ENCODE results near the gene OVOL3. TPM values are rescaled to one million over a fixed set of nuclear protein-coding genes. Genes with fewer than 3 reads are reported as not detected.
"Not testable (repeated sequence)": the region's sequence is repeated elsewhere in the genome, so short reads cannot be mapped to it uniquely, and the experiment has no call there.

OVOL3 gene
- total RNA-seq, 1 experiment from 2014 or later = not detected

DNA sequence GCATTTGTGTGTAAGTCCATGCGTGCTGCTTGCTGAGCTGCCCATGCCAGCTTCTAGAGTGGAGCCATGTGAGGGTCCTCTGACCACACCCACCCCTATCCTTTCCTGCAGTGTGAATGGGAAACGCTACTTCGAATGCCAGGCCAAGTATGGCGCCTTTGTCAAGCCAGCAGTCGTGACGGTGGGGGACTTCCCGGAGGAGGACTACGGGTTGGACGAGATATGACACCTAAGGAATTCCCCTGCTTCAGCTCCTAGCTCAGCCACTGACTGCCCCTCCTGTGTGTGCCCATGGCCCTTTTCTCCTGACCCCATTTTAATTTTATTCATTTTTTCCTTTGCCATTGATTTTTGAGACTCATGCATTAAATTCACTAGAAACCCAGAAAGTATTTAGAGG lies 14.6 kb downstream of the OVOL3 start:
- no peak for DNase-seq (ENCODE audit: low read depth)

DNA sequence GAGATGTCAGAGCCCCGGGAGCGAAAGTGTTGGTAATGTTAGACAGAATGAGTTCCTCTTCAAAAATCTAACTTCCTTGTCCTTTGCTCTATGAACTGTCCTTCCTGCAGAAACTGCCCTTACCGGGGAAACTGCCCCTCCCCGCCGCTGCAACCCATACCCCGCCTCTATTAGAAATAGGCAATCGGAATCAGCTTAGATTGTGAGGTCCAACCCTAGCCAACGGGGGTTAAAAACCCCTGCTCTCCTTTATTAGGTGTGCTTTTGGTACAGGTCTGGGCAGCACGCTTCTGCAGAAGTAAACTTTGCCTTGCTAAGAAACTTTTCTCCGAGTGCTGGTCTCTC lies 17.4 kb downstream of the OVOL3 start:
- no peak for DNase-seq (ENCODE audit: low read depth)

DNA sequence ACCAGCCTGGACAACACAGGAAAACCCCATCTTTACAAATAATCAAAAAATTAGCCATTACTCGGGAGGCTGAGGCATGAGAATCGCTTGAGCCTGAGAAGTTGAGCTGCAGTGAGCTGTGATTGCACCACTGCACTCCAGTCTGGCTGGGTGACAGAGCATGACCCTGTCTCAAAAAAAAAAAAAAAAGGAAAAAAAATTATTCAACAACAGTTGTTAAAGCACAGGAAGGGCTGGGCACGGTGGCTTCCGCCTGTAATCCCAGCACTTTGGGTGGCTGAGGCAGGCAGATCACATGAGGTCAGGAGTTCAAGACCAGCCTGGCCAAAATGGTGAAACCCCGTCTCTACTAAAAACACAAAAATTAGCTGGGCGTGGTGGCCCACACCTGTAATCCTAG lies 20.3 kb downstream of the OVOL3 start:
- not testable (repeated sequence) for DNase-seq (ENCODE audit: low read depth)

DNA sequence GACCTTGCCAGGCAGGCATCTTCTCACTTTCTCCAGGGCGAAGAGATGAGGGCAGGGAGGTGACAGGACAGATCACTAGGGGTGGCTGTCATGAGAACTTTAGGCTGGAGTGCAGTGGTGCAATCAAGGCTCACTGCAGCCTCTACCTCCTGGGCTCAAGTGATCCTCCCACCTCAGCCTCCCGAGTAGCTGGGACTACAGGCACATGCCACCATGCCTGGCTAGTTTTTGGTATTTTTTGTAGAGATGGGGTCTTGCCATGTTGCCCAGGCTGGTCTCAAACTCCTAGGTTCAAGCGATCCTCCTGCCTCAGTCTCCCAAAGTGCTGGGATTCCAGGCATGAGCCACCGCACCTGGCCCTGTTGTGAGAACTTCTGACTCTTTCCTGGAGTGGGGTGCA lies 23.9 kb downstream of the OVOL3 start:
- not testable (repeated sequence) for DNase-seq (ENCODE audit: low read depth)

DNA sequence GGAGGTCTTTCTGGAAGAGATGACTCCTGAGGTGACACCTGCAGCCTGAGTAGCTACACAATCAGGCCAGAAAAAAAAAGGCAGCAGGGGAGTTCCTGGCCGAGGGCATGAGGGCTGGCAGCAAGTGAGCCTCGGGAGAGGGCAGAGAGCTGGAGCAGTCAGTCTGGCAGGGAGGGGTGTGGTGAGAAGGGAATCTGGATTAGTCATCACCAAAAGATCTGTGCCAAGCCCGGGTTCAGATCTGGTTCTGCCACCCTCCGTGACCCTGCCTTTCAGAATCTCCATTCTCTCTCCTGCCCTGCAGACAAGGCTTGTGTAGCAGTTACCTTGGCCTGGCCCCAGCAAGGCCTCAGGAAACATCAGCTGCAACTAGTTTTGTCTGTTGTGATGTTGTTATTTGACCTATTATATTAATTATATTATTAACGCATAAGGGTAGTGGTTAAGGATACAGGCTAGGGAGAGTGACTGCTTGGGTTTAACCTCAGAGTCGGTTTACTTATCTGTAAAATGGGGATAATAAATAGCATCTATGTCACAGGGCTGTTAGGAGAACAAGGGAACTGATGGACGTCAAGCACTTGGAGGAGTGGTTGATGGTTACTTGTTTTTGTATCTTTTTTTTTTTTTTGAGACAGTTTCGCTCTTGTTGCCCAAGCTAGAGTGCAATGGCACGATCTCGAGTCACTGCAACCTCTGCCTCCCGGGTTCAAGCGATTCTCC lies 26.2 kb downstream of the OVOL3 start:
- peak; percentile 86 for DNase-seq (ENCODE audit: low read depth)

DNA sequence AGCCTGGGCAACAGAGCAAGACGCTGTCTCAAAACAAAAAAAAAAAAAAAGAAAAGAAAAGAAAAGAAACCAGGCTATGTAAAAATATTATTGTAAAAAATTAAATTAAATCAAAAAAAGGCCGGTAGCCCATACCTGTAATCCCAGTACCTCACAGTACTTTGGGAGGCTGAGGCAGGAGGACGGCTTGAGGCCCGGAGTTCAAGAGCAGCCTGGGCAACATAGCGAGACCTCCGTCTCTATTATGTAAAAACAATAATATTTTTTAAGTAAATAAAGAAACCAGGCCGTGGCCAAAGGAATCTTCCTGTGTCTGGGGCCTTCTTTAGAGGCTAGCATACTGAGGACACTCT lies 28.2 kb downstream of the OVOL3 start:
- no peak for DNase-seq (ENCODE audit: low read depth)

DNA sequence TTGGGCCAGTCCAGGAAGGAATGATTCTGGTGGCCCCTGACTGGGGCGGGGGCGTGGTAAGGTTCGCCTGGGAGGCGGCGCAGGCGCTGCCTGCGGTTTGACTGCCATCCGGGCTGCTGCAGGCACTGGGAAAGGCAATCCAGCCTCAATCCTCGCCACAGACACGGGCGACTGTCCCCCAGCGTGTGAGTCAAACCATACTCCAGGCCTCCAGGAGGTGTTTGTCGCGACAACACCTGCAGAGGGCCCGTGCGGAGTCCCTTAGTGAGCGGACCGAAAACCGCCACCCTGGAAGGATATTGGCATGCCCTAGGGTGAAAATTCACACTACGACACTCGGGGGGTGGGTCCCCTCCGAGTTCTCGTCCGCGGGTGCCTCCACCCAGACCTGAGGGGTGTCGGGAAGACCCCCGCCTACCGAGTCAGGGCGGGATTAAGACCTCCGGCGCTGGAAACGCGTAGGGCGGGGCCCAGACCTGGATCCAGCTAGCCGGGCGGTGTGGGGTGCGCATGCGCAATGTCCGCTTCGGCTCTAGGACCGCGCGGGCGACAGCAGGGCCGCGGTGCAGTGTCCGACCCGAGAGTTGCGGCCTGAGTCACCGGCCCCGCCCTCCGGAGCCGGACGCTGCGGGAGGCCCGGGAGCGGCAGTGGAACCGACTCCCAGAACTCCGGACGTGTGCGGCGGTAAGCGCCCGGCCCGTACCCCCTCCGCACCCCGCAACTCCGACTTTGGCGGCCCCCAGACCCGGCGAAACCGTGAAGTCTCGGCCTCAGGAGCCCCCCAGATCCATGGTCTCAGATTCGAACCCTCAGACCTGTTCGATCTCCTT lies 28.7 kb downstream of the OVOL3 start, which contains the start of gene CAPNS1:
Gene CAPNS1 (plus strand): TSS at position 594 of the 831 bp plus-strand sequence. CDS start 946 bp downstream, outside the sequence.
- peak; percentile 94 for DNase-seq (ENCODE audit: low read depth)

DNA sequence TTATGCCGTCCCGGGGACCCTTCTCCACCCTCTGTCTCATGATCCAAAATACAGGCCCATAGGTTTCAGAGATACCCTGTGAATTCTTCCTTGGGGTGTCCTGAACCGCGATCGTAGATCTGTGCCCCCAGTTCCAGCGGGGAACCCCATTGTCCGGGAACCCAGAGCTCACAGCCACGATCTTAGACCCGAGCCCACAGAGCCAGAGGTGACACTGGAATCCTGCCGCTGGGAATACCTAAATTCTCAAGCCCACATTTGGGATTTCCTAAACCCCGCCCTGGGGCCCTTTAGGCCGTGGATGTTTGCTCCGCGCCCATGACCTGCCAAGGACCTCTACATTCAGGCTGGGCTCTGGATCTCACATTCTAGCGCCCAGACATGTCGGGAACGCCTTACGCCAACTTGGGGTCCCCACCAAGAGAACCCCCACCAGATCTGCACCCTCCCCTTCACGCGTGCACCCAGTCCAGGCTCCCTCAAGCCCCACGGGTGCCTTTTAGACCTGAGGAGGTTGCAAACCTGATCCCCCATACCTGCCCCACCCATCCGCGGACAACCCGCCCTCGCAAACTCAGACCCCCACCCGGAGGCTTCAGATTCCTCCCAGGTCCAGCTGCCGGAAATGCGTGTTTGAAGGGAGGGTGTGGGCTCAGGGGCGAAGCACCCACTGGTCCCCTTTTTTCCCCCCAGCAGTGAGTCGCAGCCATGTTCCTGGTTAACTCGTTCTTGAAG lies 29.5 kb downstream of the OVOL3 start:
- peak; percentile 46 for DNase-seq (ENCODE audit: low read depth)

DNA sequence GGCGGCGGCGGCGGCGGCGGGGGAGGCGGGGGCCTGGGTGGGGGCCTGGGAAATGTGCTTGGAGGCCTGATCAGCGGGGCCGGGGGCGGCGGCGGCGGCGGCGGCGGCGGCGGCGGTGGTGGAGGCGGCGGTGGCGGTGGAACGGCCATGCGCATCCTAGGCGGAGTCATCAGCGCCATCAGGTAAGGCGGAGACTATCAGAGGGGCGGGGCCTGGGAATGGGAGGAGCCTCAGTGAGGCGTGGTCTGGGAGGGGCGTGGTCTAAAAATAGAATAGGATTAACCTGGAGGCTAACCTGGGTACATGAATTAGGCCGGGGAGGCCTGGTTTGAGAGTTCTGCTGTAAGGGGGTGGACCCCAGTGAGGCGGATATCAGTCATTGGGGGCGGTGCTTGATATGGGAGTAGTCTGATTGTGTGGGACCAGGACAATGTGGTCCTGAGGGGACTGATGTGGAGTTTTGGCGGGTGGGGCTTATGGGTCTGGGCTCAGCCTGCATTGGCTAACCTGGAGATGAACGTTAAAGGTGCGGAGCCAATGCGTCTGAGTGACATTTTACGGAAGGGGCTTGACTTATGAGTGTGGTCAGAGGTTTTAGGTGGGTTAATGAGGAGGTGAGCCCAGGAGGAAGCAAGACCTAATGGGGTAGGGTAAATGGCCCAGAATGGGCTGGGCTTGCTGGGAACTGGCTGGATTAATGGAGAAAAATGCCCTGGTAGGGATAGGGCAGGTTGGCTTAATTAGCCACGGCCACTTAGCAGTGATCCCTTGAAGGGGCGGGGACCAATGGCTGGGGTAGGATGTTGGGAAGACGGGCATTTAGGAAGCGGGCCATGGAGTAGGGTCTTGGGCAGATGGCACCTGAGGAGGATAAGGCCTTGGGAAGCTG lies 30.3 kb downstream of the OVOL3 start:
- peak; percentile 78 for DNase-seq (ENCODE audit: low read depth)

DNA sequence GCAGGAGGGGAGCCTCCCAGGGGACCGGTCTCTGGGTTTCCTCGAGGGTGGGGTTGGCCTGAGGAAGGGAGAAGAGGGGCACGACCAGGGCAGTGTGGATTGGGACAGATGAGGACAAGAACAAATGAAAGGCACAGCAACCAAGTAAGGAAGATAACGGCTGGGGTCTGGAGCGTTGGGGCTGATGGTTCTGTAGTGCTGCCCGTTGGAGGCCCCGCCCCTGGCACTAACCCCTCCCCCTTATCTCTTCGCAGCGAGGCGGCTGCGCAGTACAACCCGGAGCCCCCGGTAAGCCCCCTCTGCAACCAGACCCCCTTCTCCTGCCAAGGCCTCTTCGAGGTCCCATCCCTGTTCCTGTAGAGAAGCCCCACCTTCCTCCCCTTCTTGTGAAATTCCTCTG lies 31.1 kb downstream of the OVOL3 start:
- DNase-seq (ENCODE audit: low read depth) = no peak

DNA sequence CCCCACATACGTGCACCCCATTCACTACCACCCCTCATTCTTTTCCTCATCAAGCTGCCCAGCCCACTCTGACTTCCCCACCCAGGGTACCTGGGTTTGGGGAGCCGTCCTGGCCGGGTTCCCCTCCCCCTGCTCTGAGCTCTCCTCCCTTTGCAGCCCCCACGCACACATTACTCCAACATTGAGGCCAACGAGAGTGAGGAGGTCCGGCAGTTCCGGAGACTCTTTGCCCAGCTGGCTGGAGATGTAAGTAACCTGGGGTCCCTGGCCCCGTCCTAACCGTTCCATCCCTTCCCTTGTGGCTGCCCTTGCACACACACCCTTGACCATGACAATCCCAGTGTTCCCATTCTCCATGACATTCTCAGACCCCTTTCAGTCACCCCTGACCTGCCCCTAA lies 31.6 kb downstream of the OVOL3 start:
- DNase-seq (ENCODE audit: low read depth) = no peak

DNA sequence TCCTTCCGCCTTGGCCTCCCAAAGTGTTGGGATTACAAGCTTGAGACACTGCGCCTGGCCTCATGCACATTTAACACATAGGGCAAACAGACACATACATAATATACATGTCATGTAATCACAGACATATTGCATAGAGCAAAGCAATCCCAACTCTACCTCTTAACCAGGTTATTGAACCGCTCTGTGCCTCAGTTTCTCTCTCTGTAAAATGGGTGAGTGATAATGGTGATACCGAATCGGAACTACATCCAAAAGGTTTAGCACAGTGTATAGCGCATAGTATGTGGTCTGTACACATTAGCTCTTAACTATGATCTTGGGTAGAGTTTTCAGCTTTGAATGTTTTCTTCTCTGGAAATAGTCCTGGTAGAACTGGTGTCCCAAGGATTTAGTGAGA lies 33.7 kb downstream of the OVOL3 start:
- no peak for DNase-seq (ENCODE audit: low read depth)

DNA sequence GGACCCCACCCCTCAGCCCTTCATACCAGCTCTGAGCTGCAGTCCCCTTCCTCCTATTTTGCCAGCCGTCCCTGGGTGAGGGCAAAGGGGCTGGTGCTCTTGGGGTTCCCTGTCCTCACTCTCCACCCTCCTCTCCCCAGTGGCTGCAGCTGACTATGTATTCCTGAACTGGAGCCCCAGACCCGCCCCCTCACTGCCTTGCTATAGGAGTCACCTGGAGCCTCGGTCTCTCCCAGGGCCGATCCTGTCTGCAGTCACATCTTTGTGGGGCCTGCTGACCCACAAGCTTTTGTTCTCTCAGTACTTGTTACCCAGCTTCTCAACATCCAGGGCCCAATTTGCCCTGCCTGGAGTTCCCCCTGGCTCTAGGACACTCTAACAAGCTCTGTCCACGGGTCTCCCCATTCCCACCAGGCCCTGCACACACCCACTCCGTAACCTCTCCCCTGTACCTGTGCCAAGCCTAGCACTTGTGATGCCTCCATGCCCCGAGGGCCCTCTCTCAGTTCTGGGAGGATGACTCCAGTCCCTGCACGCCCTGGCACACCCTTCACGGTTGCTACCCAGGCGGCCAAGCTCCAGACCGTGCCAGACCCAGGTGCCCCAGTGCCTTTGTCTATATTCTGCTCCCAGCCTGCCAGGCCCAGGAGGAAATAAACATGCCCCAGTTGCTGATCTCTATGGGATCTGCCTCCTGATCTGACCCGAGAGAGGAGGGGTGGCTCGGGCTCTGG lies 38.9 kb downstream of the OVOL3 start:
- DNase-seq (ENCODE audit: low read depth) = no peak

DNA sequence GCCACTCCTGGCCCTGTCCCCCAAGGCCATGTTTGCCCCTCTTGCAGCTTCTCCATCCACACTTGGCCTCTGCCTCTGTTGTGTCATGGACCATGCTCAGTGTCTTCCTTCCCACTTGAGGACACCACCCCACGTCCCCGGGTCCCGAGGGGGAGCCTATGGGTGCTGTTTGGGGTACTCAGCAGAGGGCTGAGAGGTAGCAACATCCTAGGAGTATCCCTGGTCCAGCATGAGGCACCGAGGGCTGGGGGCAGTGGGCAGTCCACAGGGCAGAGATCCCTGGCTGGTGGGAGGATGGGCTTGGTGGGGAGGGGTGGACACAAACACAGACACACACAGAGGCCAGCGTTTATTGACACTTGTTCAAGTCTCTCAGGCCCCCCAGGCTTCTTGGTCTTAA lies 39.6 kb downstream of the OVOL3 start:
- DNase-seq (ENCODE audit: low read depth) = no peak

DNA sequence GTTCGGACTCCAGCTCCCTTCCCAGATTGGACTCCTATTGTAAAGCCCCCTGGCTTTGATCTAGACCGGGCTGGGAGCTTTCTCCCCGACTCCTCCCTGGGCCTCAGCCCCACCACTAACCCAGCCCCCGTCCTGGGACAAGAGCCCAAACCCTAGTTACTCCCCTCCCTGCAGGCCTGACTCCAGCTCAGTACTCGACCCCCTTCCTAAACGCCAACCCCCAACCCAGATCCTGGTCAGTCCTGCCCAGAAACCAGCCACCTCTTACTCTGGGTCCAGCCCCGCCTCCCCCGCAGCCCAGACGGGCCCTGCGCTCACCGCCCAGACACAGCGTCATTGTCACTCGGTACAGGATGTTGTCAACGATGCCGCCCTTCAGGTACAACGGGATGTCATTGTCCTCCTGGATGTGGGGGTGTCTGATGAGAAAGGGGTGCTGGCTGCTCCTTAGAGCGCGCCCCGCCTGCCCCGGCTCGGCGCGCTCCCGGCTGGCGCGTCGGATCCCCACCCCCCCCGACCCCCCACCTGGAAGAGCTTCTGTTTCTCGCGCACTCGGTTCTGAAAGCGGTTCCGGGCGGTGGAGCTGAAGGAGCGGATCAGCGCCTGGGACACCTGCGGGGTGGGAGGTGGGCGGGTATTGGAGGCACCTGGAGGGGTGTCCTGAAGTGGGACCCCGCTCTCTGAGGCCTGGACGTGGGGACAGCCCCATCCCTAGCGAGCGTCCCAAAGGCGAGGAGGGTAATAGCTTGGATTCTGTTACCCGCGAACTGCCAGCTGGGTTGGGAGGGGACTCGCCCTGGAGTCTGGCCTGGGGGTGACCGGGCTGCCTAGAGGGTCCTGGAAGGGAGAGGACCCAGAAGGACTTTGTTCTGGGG lies 40.4 kb downstream of the OVOL3 start:
- no peak for DNase-seq (ENCODE audit: low read depth)

DNA sequence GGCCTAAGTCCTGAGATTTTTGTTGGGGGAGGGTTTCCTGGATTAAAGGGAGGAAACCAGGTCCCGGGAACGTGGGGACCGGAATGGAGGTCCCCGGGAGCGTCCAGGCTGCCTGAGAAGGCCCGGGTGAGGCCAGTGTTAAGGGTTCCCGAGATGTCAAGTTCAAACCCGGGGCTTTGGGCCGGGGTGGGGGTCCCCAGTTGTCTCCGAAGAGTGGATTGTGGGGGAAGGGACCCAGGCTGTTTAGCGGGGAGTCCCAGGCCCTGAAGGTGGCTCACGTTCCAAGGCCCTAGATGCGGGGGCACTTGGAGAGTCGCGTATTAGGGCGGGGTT lies 41.0 kb downstream of the OVOL3 start:
- no peak for DNase-seq (ENCODE audit: low read depth)

DNA sequence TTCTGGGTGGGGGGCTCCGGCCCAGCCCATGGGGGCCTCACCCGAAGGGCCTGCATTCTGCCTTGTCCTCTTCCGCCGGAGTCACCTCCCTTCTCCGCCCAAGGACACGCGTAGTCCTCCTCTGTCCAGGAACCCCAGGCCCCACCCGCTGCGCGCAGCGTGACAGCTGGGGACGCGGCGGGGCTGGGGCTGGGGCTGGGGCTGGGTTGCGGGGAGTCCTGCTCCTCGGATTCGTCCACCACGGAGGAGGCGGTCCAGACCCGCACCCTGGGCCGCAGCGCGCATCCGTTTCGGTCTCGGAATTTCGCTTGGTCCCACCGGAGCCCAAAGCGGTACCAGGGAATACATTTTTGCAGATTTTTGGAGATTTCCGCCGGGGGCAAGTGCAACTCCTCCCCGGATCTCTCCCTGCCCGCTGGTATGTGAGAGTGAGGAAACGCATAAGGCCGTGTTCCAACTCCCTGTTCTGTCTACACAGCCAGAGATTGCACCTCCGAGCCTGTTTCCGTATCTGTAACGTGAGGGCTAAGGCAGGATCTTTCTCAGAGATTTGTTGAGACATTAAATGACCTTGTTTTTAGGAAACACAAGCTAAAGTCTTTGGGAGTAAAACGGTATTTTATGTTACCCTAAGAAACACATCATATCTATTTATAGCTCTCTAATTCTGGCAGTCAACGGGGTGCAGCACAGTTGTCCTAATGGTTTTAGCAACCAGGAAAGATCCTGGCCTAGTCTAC lies 41.6 kb downstream of the OVOL3 start, which contains the start of gene COX7A1:
Gene COX7A1 (minus strand): TSS at position 96 of the 740 bp plus-strand sequence. CDS start 40 bp downstream, at position 56.
- no peak for DNase-seq (ENCODE audit: low read depth)

DNA sequence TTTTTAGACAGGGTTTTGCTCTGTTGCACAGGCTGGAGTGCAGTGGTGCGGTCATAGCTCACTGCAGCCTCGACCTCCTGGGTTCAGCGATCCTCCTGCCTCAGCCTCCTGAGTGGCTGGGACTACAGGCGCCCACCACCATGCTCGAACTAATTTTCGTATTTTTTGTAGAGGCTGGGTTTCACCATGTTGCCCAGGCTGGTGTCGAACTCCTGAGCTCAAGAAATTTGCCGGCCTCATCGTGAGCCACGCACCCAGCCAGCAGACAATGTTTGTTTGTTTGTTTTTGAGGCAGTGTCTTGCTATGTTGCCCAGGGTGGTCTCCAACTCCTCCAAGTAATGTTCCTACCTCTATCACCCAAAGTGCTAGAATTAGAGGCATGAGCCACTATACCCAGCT lies 42.2 kb downstream of the OVOL3 start:
- DNase-seq (ENCODE audit: low read depth) = no peak

All from HT1080 (cell line).